RWPE2 (cell line): ENCODE results near the gene MTOR.
"Not testable (repeated sequence)": the region's sequence is repeated elsewhere in the genome, so short reads cannot be mapped to it uniquely, and the experiment has no call there.

ENCODE experiments used
- ATAC-seq: fragments of 200-7000 bp; cut with Tn5 transposase; 3 replicates; pipeline ENCODE4 v1.9.1; 2021; ENCODE audit warnings: low read depth
- DNase-seq: peaks from one replicate; pipeline ENCODE4 v3.0.0-alpha.2; 2020; ENCODE audit warnings: low spot score
- H3K27ac ChIP-seq: fragments of 450-650 bp; 2 replicates; pipeline ENCODE4 v1.5.1; 2017; ENCODE audit warnings: mild to moderate bottlenecking; ENCODE audit not compliant: poor library complexity, severe bottlenecking
- H3K27me3 ChIP-seq: fragments of 250-450 bp; sonication (Bioruptor Pico); 2 replicates; pipeline ENCODE4 v1.5.1; 2021; ENCODE audit warnings: mild to moderate bottlenecking, moderate library complexity; ENCODE audit not compliant: insufficient read depth, poor library complexity, severe bottlenecking
- H3K36me3 ChIP-seq: fragments of 250-450 bp; sonication (Bioruptor Pico); 2 replicates; pipeline ENCODE4 v1.5.1; 2020; ENCODE audit warnings: low read depth, mild to moderate bottlenecking, moderate library complexity
- H3K4me1 ChIP-seq: fragments of 250-450 bp; sonication (Bioruptor Pico); 2 replicates; pipeline ENCODE4 v1.5.1; 2021; ENCODE audit warnings: mild to moderate bottlenecking, moderate library complexity; ENCODE audit not compliant: insufficient read depth, poor library complexity, severe bottlenecking
- H3K4me3 ChIP-seq: fragments of 250-450 bp; sonication (Bioruptor Pico); 2 replicates; pipeline ENCODE4 v1.5.1; 2021; ENCODE audit warnings: mild to moderate bottlenecking, moderate library complexity; ENCODE audit not compliant: severe bottlenecking
- H3K9me3 ChIP-seq: fragments of 250-450 bp; sonication (Bioruptor Pico); 2 replicates; pipeline ENCODE4 v1.5.1; 2021; ENCODE audit warnings: mild to moderate bottlenecking, moderate library complexity; ENCODE audit not compliant: severe bottlenecking
- TF ChIP-seq, protein P1 (sequence below): fragments of 450-650 bp; IDR thresholded peaks from one replicate; pipeline ENCODE4 v1.5.1; 2017; ENCODE audit warnings: mild to moderate bottlenecking, moderate library complexity; ENCODE audit not compliant: poor library complexity, severe bottlenecking

Gene MTOR

GRCh38 chr1:11078631-11079030, 183.7 kb downstream of the MTOR start:
- no peak for DNase-seq
- Histone ChIP-seq H3K4me1 (no peaks in the 10 kb centered on the region), H3K4me3 (no peak overlapping the region), H3K36me3 (peaks cover 85% of the 10 kb centered on the region), H3K9me3 (no peaks in the 10 kb centered on the region), H3K27ac (no peak overlapping the region), H3K27me3 (no peaks in the 10 kb centered on the region)
- ATAC-seq, result no peak
- TF ChIP-seq, protein P1, sequence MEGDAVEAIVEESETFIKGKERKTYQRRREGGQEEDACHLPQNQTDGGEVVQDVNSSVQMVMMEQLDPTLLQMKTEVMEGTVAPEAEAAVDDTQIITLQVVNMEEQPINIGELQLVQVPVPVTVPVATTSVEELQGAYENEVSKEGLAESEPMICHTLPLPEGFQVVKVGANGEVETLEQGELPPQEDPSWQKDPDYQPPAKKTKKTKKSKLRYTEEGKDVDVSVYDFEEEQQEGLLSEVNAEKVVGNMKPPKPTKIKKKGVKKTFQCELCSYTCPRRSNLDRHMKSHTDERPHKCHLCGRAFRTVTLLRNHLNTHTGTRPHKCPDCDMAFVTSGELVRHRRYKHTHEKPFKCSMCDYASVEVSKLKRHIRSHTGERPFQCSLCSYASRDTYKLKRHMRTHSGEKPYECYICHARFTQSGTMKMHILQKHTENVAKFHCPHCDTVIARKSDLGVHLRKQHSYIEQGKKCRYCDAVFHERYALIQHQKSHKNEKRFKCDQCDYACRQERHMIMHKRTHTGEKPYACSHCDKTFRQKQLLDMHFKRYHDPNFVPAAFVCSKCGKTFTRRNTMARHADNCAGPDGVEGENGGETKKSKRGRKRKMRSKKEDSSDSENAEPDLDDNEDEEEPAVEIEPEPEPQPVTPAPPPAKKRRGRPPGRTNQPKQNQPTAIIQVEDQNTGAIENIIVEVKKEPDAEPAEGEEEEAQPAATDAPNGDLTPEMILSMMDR, result no peak

DNA sequence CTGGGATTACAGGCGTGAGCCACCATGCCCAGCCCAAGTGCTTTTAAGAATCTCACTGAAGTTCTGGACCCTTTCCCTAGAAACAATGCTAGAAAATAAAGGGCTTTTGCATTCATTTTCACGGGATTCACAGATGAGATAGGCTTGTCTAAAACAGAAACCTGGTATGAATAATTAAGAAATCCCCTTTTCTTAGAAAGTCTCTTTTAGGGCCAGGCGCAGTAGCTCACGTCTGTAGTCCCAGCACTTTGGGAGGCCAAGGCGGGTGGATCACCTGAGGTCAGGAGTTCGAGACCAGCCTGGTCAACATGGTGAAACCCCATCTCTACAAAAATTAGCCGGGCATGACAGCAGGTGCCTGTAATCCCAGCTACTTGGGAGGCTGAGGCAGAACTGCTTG, 189.0 kb downstream of the MTOR start:
- ATAC-seq, H3K4me3 ChIP-seq, H3K27ac ChIP-seq, H3K9me3 ChIP-seq, H3K4me1 ChIP-seq, H3K27me3 ChIP-seq: not testable (repeated sequence)
- DNase-seq, result peak; percentile 0
- H3K36me3 ChIP-seq, result peaks cover 88% of the 10 kb centered on the region

DNA sequence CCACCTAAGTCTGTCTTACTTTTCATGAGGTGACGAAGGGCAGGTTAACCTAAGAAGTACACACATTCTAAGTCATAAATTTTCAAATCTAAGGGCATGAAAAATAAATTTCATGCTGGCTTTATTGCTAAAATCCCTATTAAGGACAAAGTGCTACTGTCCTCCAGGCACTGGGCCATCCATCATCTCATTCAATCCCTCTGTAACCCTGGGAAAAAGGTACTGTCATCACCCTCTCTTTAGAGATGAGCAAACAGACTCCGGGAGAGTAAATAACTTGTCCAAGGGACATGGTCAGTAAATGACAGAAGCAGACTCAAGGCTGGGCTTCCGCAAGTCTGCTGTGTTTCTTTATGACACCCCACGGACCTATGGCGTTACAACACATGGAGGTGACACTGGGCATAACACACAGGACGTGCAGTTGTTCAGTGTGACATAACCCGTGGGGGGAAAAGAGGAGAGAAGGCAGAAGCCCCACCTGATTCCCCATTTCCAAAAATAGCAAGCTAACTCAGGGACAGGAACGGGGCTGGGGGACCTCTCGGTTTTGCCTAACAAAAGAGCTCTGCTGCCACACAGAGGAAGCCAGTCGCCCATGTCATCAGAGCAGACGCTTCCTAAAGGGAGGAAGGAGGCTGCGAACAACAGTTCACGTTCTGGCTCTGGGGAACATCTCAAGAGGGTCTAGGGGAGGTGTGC, 190.0 kb downstream of the MTOR start:
- DNase-seq, result peak; percentile 6
- H3K36me3 ChIP-seq, result peaks cover 91% of the 10 kb centered on the region
- TF ChIP-seq, protein P1, result no peak

DNA sequence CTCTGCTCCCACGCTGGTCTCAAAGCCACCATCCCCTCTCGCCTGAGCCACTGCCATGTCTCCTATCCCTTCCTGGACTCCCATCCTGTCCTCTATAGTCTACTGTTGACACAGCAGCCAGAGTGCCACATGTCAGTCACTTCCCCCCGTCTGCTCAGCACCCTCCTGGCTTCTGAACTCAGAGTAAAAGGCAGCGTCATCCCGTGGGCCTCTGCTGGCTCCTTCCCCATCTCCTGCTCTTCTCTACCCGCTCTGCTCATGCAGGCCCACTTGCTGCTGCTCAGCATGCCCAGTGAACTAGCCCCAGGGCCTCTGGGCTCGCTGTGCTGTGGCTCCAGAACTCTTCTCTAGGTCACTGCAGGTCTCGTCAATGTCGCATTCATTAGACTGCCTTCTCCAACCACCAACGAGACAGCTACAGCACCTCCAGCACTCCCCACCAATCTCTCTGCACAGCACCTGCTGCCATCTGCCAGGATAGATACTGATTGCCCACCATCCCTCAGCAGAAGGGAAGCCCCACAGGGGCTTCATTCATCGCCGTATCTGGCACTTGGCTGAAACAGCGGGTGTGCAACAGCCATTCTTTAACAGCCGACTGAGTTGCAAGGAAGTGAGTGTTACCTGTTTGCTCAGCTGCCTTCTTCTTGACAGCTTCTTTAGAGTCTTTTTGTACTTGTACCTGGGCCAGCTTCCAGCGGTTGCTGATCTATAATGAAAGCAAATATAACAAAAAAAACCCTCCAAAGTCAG, 190.7 kb downstream of the MTOR start:
- DNase-seq (peak; percentile 14), ATAC-seq (0 out of 3 replicates have a peak, but pooled peaks have one; percentile 10)
- Histone ChIP-seq H3K27me3 (no peaks in the 10 kb centered on the region), H3K9me3 (no peaks in the 10 kb centered on the region), H3K27ac (no peak overlapping the region), H3K4me1 (no peaks in the 10 kb centered on the region), H3K36me3 (peaks cover 91% of the 10 kb centered on the region), H3K4me3 (no peak overlapping the region)
- TF ChIP-seq, protein P1, result no peak

More for the DNA sequence above, 190.0 kb downstream of the MTOR start:
- H3K4me3 ChIP-seq, result no peak overlapping the region
- H3K9me3 ChIP-seq, result no peaks in the 10 kb centered on the region
- H3K27ac ChIP-seq, result no peak overlapping the region
- H3K27me3 ChIP-seq, result no peaks in the 10 kb centered on the region
- no peaks in the 10 kb centered on the region for H3K4me1 ChIP-seq
- no peak for ATAC-seq

DNA sequence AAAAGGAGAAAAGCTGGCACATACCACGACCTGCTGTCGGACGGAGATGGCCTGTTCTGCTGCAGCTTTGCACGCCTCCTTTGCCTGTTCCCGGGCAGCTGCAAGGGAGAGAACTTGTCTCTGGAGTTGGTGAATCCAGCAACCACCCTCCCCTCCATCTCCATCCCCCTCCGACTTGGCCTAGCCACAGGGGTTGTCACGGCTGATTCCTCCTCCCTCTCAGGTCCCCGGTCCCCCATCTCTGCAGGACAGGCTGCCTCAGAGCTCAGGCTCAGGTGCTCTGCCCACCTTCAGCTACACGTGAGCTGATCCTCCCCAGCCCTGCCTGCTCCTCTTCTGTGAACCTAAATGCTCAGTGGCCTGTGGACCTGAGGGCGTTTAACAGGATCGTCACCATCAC, 191.5 kb downstream of the MTOR start:
- peaks cover 92% of the 10 kb centered on the region for H3K36me3 ChIP-seq
- TF ChIP-seq, protein P1, result no peak
- no peak for ATAC-seq
- H3K9me3 ChIP-seq, result no peaks in the 10 kb centered on the region
- H3K4me1 ChIP-seq, result no peaks in the 10 kb centered on the region
- H3K27ac ChIP-seq, result no peak overlapping the region
- DNase-seq, result peak; percentile 41
- no peak overlapping the region for H3K4me3 ChIP-seq
- H3K27me3 ChIP-seq, result no peaks in the 10 kb centered on the region
